Gastrocnemius medialis (tissue), 4 donors: ENCODE results near the gene PBRM1.

Experiments
- POLR2A ChIP-seq, 2 donors: fragments of 450-650 bp; IDR thresholded peaks; one replicate each; pipeline ENCODE4 v1.6.1; 2017; ENCODE audit warnings: antibody characterized with exemption in 2 of 2, mild to moderate bottlenecking in 2 of 2, moderate library complexity in 2 of 2
- TF ChIP-seq, protein P1 (sequence below), 5 experiments: fragments of 450-650 bp in 3 of 5; fragments of 200-600 bp in 2 of 5; sonication (generic) in 2 of 5; IDR thresholded peaks in 4 of 5; conservative IDR thresholded peaks in 1 of 5; 1 replicate in 4 of 5; 2 replicates in 1 of 5; pipeline ENCODE4 v1.5.1; 2016 to 2019; ENCODE audit warnings: antibody characterized with exemption in 5 of 5, mild to moderate bottlenecking in 3 of 5, moderate library complexity in 3 of 5

DNA sequence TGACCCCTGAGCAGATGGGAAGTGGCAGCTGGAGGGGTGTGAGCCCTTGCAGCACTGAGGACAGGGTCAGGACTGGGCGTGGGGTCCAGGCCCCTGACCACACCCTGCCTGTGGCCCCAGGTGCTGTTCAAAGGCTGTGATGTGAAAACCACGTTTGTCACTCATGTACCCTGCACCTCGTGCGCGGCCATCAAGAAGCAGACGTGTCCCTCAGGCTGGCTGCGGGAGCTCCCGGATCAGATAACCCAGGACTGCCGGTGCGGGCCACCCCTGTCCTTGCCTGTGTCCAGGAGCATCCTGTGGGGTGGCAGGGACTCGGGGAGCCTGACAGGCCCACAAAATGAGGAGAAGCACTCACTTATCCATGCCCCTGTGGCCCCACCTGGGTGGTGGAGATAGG is 184.7 kb downstream of the PBRM1 start:
- no peak for TF ChIP-seq POLR2A (IDR thresholded peaks at IDR 0.05)
- TF ChIP-seq, protein P1, sequence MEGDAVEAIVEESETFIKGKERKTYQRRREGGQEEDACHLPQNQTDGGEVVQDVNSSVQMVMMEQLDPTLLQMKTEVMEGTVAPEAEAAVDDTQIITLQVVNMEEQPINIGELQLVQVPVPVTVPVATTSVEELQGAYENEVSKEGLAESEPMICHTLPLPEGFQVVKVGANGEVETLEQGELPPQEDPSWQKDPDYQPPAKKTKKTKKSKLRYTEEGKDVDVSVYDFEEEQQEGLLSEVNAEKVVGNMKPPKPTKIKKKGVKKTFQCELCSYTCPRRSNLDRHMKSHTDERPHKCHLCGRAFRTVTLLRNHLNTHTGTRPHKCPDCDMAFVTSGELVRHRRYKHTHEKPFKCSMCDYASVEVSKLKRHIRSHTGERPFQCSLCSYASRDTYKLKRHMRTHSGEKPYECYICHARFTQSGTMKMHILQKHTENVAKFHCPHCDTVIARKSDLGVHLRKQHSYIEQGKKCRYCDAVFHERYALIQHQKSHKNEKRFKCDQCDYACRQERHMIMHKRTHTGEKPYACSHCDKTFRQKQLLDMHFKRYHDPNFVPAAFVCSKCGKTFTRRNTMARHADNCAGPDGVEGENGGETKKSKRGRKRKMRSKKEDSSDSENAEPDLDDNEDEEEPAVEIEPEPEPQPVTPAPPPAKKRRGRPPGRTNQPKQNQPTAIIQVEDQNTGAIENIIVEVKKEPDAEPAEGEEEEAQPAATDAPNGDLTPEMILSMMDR (IDR thresholded peaks at IDR 0.05 in 4 of 5, conservative IDR thresholded peaks at IDR 0.05 in 1 of 5), result no peak
